Panc1 (cell line): Measurements from ENCODE around the gene KIF3B. TPM values are rescaled to one million over a fixed set of nuclear protein-coding genes. Genes with fewer than 3 reads are reported as not detected.

Experiments
- ATAC-seq: fragments of 200-7000 bp; cut with Tn5 transposase; 2 replicates; pipeline ENCODE4 v1.9.1; 2020; ENCODE audit warnings: mild to moderate bottlenecking, moderate library complexity
- BruUV-seq: library from RNA; stranded (reverse); fragments of 400-500 nt; replicated peaks from 2 replicates; lab custom pipeline; 2021; lab: Mats Ljungman, UMichigan
- CTCF ChIA-PET: fragments of 300-600 bp; sonication (Branson Sonifier 250); formaldehyde crosslinking; loops from one replicate; lab custom pipeline; 2022; ENCODE audit warnings: antibody characterized with exemption; lab: Charles Lee
- POLR2A ChIA-PET: fragments of 300-600 bp; sonication (Branson Sonifier 250); formaldehyde crosslinking; loops from one replicate; lab custom pipeline; 2022; ENCODE audit warnings: antibody characterized with exemption; lab: Charles Lee
- DNase-seq: peaks from one replicate; pipeline ENCODE4 v3.0.0-alpha.2; 2010; ENCODE audit warnings: low read depth, low spot score
- H3K27ac ChIP-seq: 2 replicates; pipeline ENCODE4 v1.5.1; 2011; ENCODE audit warnings: mild to moderate bottlenecking, low read length, inconsistent platforms
- H3K27me3 ChIP-seq: fragments of 200-500 bp; sonication (Bioruptor generic); 2 replicates; pipeline ENCODE4 v1.6.0; 2014; ENCODE audit warnings: low read length, inconsistent platforms; ENCODE audit not compliant: control insufficient read depth, insufficient read depth
- H3K36me3 ChIP-seq: fragments of 200-500 bp; sonication (Bioruptor generic); 2 replicates; pipeline ENCODE4 v1.5.1; 2014; ENCODE audit warnings: inconsistent platforms, mild to moderate bottlenecking, low read length, moderate library complexity; ENCODE audit not compliant: control insufficient read depth, insufficient read depth
- H3K4me1 ChIP-seq: 2 replicates; pipeline ENCODE4 v1.5.1; 2011; ENCODE audit warnings: inconsistent platforms, mild to moderate bottlenecking, low read length, moderate library complexity; ENCODE audit not compliant: control insufficient read depth, insufficient read depth
- H3K4me3 ChIP-seq, 2 experiments: 2 replicates each; pipeline ENCODE4 v1.5.1; 2011 to 2012; ENCODE audit warnings: low read depth in 2 of 2, low read length in 2 of 2, mild to moderate bottlenecking in 2 of 2, inconsistent platforms in 1 of 2, moderate library complexity in 1 of 2
- H3K9me3 ChIP-seq: fragments of 200-500 bp; sonication (Bioruptor generic); 2 replicates; pipeline ENCODE4 v1.5.1; 2014; ENCODE audit warnings: low read depth, mild to moderate bottlenecking, inconsistent platforms, low read length, moderate library complexity; ENCODE audit not compliant: control insufficient read depth, insufficient read depth
- POLR2AphosphoS5 ChIP-seq: IDR thresholded peaks from 2 replicates; pipeline ENCODE4 v1.6.1; 2012; ENCODE audit warnings: mild to moderate bottlenecking, low read depth, low read length, moderate library complexity
- SIN3A ChIP-seq: IDR thresholded peaks from 2 replicates; pipeline ENCODE4 v1.6.1; 2012; ENCODE audit warnings: low read depth, mild to moderate bottlenecking, low read length, moderate library complexity, borderline replicate concordance; ENCODE audit not compliant: insufficient read depth
- TCF7L2 ChIP-seq: IDR thresholded peaks from 2 replicates; pipeline ENCODE4 v1.6.1; 2011; ENCODE audit warnings: mild to moderate bottlenecking, low read depth, low read length, inconsistent platforms
- in situ Hi-C: cut with HindIII; loops from 2 replicates; pipeline ENCODE4 v1.10.0; 2016; ENCODE audit warnings: low sequenced_read_pairs, low pct_unique_long_range_greater_than_20kb
- intact Hi-C: fragments of 100-400 bp; cut with micrococcal nuclease; formaldehyde crosslinking; loops from one replicate; pipeline ENCODE4 v1.10.0; 2022; ENCODE audit not compliant: unreplicated experiment
- total RNA-seq: library from RNA; stranded (reverse); gene quantifications from one replicate; pipeline ENCODE4 v1.2.1, GENCODE V29; 2021; ENCODE audit not compliant: unreplicated experiment
- TF ChIP-seq, protein P1 (sequence below): fragments of 450-650 bp; IDR thresholded peaks from 2 replicates; pipeline ENCODE4 v1.5.1; 2017; ENCODE audit warnings: mild to moderate bottlenecking
- TF ChIP-seq, protein P2 (sequence below), 2 experiments: IDR thresholded peaks; 2 replicates each; pipeline ENCODE4 v1.6.1; 2011 to 2012; ENCODE audit warnings: low read depth in 2 of 2, control low read depth in 1 of 2, low read length in 1 of 2, mild to moderate bottlenecking in 1 of 2, moderate library complexity in 1 of 2; ENCODE audit not compliant: insufficient read depth in 1 of 2

Gene KIF3B
- total RNA-seq, 1 experiment from 2014 or later = 67.8 TPM

DNA sequence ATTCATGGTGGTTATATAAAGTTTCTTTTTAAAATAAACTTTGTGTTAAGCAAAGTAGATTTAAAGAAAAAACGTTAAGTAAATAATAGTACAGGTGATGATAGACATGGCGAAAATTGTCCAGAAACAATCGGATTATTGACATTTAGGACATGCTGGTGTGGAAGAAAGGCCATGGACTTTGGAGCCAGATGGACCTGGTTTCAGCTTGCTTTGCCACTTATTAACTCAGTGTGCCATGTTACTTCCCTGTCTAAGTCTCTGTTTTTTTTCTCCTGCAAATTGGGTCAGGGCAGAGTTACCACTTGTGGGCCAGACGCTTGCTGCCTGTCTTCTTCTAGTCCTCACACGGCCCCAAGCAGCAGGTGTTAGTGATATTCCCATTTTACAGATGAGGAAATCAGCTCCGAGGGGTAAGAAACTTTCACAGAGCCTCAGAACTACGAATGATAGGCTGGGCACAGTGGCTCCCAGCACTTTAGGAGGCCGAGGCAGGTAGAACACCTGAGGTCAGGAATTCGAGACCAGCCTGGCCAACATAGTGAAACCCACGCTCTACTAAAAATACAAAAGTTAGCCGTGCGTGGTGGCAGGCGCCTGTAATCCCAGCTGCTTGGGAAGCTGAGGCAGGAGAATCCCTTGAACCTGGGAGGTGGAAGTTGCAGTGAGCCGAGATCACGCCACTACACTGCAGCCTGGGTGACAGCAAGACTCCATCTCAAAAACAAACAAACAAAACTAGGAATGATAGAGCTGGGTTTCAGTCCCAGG is 12.4 kb downstream of the KIF3B start:
- in situ Hi-C loops (no loop called here), intact Hi-C loops (no loop called here)
- H3K27me3 ChIP-seq = no peaks in the 10 kb centered on the region
- H3K4me3 ChIP-seq = no peak overlapping the region
- DNase-seq = no peak
- ChIA-PET POLR2A (interaction anchor here (0.6 kb wide), 1 partner anchor 149 kb away, joined by 13 read pairs; no protein-coding TSS in a partner anchor), CTCF (interaction anchor here (0.6 kb wide), 2 partner anchors 10 to 18 kb away, joined by 4 read pairs; no protein-coding TSS in a partner anchor)
- H3K4me1 ChIP-seq = peaks cover 13% of the 10 kb centered on the region
- TF ChIP-seq TCF7L2 = no peak
- no peaks in the 10 kb centered on the region for H3K9me3 ChIP-seq
- ATAC-seq = no peak
- no peak overlapping the region for H3K27ac ChIP-seq
- H3K36me3 ChIP-seq = no peaks in the 10 kb centered on the region
- BruUV-seq = no TSS peak

DNA sequence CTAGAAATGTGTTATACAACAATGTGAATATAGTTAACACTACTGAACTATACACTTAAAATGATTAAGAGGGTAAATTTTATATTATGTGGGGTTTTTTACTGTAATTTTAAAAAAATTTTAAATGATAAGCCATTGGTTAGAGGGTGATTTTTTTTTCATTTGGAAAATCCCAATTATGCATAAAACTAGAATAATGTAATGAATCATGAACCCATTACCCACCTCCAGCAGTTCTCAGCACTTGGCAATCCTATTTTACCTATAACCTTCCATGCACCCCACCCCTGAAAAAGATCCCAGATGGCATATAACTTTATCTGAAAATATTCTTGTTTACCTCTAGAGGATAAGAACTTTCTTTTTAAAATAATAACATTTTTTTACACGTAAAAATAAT is 13.7 kb downstream of the KIF3B start:
- H3K9me3 ChIP-seq = no peaks in the 10 kb centered on the region
- no peak overlapping the region for H3K4me3 ChIP-seq
- peaks cover under 1% of the 10 kb centered on the region; the same call in 1 of the 2 replicates for H3K4me1 ChIP-seq
- ChIA-PET POLR2A (interaction anchor here (0.7 kb wide), 1 partner anchor 453 kb away, joined by 6 read pairs; no protein-coding TSS in a partner anchor), CTCF (interaction anchor here (0.6 kb wide), 1 partner anchor 53 kb away, joined by 4 read pairs; no protein-coding TSS in a partner anchor)
- H3K27ac ChIP-seq = no peak overlapping the region
- DNase-seq (no peak), ATAC-seq (no peak)
- H3K27me3 ChIP-seq = no peaks in the 10 kb centered on the region
- intact Hi-C loops (no loop called here), in situ Hi-C loops (no loop called here)
- no peaks in the 10 kb centered on the region for H3K36me3 ChIP-seq
- BruUV-seq = no TSS peak
- TF ChIP-seq TCF7L2 (no peak), SIN3A (no peak), POLR2AphosphoS5 (no peak)
- TF ChIP-seq, protein P1, sequence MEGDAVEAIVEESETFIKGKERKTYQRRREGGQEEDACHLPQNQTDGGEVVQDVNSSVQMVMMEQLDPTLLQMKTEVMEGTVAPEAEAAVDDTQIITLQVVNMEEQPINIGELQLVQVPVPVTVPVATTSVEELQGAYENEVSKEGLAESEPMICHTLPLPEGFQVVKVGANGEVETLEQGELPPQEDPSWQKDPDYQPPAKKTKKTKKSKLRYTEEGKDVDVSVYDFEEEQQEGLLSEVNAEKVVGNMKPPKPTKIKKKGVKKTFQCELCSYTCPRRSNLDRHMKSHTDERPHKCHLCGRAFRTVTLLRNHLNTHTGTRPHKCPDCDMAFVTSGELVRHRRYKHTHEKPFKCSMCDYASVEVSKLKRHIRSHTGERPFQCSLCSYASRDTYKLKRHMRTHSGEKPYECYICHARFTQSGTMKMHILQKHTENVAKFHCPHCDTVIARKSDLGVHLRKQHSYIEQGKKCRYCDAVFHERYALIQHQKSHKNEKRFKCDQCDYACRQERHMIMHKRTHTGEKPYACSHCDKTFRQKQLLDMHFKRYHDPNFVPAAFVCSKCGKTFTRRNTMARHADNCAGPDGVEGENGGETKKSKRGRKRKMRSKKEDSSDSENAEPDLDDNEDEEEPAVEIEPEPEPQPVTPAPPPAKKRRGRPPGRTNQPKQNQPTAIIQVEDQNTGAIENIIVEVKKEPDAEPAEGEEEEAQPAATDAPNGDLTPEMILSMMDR = no peak
- TF ChIP-seq, protein P2, sequence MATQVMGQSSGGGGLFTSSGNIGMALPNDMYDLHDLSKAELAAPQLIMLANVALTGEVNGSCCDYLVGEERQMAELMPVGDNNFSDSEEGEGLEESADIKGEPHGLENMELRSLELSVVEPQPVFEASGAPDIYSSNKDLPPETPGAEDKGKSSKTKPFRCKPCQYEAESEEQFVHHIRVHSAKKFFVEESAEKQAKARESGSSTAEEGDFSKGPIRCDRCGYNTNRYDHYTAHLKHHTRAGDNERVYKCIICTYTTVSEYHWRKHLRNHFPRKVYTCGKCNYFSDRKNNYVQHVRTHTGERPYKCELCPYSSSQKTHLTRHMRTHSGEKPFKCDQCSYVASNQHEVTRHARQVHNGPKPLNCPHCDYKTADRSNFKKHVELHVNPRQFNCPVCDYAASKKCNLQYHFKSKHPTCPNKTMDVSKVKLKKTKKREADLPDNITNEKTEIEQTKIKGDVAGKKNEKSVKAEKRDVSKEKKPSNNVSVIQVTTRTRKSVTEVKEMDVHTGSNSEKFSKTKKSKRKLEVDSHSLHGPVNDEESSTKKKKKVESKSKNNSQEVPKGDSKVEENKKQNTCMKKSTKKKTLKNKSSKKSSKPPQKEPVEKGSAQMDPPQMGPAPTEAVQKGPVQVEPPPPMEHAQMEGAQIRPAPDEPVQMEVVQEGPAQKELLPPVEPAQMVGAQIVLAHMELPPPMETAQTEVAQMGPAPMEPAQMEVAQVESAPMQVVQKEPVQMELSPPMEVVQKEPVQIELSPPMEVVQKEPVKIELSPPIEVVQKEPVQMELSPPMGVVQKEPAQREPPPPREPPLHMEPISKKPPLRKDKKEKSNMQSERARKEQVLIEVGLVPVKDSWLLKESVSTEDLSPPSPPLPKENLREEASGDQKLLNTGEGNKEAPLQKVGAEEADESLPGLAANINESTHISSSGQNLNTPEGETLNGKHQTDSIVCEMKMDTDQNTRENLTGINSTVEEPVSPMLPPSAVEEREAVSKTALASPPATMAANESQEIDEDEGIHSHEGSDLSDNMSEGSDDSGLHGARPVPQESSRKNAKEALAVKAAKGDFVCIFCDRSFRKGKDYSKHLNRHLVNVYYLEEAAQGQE (IDR thresholded peaks at IDR 0.05; ENCODE audit: insufficient read depth in 1 of 2, low read depth in 2 of 2, low read length in 1 of 2) = no peak

DNA sequence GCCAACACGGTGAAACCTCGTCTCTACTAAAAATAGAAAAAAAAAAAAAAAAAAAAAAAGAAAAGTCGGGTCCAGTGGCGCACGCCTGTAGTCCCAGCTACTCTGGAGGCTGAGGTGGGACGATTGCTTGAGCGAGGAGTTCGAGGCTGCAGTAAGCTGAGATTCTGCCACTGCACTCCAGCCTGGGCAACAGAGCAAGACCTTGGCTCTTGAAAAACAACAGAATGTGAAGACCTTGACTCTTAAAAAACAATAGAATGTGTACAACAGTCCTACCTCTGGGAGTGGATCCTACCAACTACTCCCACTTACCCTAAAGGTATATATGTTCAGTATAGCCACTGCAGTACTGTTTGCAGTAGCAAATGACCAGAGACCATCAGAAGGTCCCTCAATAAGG is 15.1 kb downstream of the KIF3B start:
- H3K9me3 ChIP-seq = no peaks in the 10 kb centered on the region
- no peaks in the 10 kb centered on the region for H3K36me3 ChIP-seq
- no peaks in the 10 kb centered on the region for H3K27me3 ChIP-seq
- intact Hi-C loops = no loop called here
- no peak overlapping the region for H3K27ac ChIP-seq
- in situ Hi-C loops = no loop called here
- no peak overlapping the region for H3K4me3 ChIP-seq
- TF ChIP-seq, protein P1 = no peak
- TF ChIP-seq, protein P2 (IDR thresholded peaks at IDR 0.05; ENCODE audit: insufficient read depth in 1 of 2, low read depth in 2 of 2, low read length in 1 of 2) = no peak
- TF ChIP-seq TCF7L2 (no peak), POLR2AphosphoS5 (no peak), SIN3A (no peak)
- CTCF ChIA-PET = no interaction called here
- 0 out of 2 replicates have a peak, but pooled peaks cover 3% of the 10 kb centered on the region for H3K4me1 ChIP-seq
- DNase-seq (no peak), ATAC-seq (no peak)
- POLR2A ChIA-PET = no interaction called here
- BruUV-seq = no TSS peak
